Astrocyte of the spinal cord (primary cell): ENCODE measurements around the gene PIK3R5.

Experiments
- DNase-seq: peaks from one replicate; pipeline ENCODE4 v3.0.0; 2011; ENCODE audit warnings: low read depth, low spot score
- H3K4me3 ChIP-seq: 2 replicates; pipeline ENCODE4 v1.5.1; 2011; ENCODE audit warnings: low read depth, mild to moderate bottlenecking, low read length, moderate library complexity
- CTCF ChIP-seq: IDR thresholded peaks from 2 replicates; pipeline ENCODE4 v1.5.1; 2012; ENCODE audit warnings: low read depth, mild to moderate bottlenecking, low read length, inconsistent platforms
- in situ Hi-C: cut with HindIII; loops from 2 replicates; pipeline ENCODE4 v1.10.0; 2017; ENCODE audit warnings: low sequenced_read_pairs

Gene PIK3R5

DNA sequence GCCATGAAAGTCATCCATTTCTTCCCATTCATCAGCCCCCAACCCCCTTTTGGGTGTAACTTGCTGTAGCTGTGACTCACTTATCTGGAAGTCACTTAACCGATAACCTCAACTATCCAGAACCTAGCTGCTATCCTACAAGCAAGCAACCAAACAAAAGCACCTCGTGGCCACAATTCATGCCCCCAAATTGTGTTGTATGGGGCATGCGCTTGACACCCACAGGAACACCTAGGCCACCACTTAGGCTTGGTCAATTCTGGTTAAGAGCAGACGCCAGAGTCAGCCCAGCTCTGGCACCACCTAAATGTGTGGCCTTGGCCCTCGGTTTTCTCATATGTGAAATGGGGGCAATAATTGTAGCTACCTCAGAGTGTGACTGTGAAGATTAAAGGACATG is 3.7 kb downstream of the PIK3R5 start:
- no peak overlapping the region for H3K4me3 ChIP-seq
- DNase-seq: no peak
- TF ChIP-seq CTCF: no peak
- in situ Hi-C loops: no loop called here

- no peak overlapping the region for H3K4me3 ChIP-seq
- in situ Hi-C loops: no loop called here
- DNase-seq: no peak
- TF ChIP-seq CTCF: no peak
Observed at GRCh38 chr17:8960325-8961140, 5.0 kb downstream of the PIK3R5 start.

DNA sequence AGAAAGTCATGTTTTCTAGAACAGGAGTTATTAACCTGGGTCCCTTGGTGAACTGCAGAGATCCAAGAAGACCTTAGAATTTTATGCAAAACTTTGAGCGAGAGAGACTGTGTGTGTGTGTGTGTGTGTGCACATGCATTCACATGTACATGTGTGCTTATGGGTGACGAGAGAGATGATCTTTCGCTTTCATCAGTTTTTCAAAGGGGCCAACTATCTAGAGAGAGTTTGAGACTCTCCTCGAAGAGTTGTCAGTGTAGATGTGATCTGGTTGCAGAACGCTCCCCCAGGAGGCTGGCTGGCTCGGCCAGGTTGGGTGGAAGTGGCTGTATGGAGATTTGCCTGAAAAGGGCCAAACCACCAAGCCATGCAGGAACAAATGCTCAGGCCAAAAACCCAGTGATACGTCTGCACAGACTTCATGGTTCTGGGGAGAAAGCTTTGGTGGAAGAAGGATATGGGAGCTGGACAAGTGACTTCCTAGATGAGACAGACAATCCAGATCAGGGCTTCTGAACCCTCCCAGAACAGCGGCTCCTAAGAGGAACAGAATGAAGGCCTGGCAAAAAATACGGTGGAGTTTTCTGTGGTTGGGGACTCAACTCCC is 6.1 kb downstream of the PIK3R5 start:
- no peak overlapping the region for H3K4me3 ChIP-seq
- in situ Hi-C loops: no loop called here
- no peak for DNase-seq
- no peak for TF ChIP-seq CTCF

GRCh38 chr17:8957721-8958120 is 7.8 kb downstream of the PIK3R5 start:
- no peak overlapping the region for H3K4me3 ChIP-seq
- in situ Hi-C loops: no loop called here
- no peak for DNase-seq
- TF ChIP-seq CTCF: no peak

DNA sequence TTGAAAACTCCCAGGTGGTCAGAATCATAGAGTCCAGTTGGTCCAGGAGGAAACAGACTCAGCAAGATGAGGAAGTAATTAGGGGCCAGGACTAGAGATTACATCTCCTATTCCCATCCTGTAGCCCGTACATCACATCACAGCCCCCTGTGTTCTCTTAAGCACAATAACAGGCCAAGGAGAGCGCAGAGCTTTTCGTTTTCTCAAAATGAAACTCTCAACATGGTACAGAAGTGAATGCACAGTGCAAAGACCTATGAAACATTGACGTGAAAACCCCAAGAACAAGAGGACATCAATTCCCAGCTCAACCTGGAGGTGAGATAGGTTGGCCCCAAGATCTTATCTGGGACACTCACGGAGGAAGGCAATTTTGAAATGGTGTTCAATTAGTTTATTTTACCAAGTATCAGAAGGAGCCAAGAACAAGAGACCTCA is 9.0 kb downstream of the PIK3R5 start:
- in situ Hi-C loops: no loop called here
- TF ChIP-seq CTCF: no peak
- DNase-seq: no peak
- no peak overlapping the region for H3K4me3 ChIP-seq

DNA sequence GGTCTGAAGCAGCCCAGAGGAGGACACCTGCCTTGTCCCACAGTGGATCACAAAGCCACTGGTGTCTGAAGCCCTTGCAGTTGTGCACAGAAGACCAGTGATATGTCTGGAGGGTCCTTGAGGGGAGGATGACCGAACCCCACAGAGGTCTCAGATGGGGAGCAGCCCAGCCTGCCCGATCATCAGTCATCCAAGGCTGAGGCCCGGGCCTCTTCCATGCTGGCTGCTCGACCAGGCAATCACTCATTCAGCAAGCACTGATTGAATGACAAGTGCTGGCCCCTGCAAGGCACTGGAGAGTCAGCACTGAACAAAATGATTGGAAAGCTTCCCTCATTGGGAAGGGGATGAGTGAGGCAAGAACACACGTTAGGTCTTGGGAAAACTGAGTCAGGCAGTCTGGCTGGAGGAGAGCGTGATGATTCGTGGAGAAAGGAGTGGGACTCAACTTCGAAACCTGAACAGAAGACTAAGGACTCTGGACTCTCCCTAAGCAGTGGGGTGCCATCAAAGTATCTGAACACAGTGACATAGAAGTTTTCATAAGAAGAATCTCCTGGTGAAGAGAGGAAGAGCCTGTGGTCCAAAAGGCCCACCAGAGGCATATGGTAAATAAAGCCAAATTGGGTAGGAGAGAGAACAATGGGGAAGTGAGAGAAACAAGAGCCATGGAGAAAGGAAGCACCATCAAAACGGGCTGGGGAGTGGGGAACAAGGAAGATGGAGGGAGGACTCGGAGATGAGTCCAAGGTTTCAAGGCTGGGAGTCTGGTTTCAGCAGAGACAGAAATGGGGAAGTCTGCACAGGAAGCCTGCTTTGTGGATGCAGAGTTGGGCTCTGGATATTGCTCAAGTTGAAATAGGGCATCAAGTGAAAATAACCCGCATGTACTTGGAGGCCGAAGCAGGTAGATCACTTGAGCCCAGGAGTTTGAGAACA is 10.2 kb downstream of the PIK3R5 start:
- no peak for DNase-seq
- H3K4me3 ChIP-seq: no peak overlapping the region
- no peak for TF ChIP-seq CTCF
- in situ Hi-C loops: no loop called here
